A549 treated with ZK216348 at 1 μM for 4 hours (cell line): ENCODE results near the gene AKR1D1. TPM values are rescaled to one million over a fixed set of nuclear protein-coding genes. Genes with fewer than 3 reads are reported as not detected.

ENCODE experiments used
- total RNA-seq: library from RNA; stranded (reverse); fragments of 200-300 nt; extraction: Qiagen RNA extraction; gene quantifications from 5 replicates; pipeline ENCODE4 v1.2.3, GENCODE V29; 2022; ENCODE audit warnings: low read depth

The AKR1D1 gene, protein sequence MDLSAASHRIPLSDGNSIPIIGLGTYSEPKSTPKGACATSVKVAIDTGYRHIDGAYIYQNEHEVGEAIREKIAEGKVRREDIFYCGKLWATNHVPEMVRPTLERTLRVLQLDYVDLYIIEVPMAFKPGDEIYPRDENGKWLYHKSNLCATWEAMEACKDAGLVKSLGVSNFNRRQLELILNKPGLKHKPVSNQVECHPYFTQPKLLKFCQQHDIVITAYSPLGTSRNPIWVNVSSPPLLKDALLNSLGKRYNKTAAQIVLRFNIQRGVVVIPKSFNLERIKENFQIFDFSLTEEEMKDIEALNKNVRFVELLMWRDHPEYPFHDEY
- not detected in 5 replicates for total RNA-seq

DNA sequence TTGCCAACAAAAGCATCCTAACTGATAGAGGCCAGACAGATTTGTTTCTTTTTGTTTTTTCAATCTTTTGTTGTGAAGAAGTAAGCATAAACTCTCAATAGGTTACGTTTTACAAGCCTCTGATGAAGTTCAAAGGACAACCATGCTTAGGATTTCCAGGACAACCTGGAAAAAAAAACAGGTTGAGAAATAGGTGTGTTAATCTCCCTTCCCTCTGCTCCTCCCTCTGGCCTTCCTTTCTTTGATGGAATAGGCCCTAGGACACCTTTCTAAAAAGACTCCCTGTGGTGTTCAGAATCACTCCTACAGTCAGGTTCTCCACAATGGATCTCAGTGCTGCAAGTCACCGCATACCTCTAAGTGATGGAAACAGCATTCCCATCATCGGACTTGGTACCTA, at the start of gene AKR1D1:
TSS of gene AKR1D1 (plus strand) at position 264 of the 400 bp plus-strand sequence. CDS start at position 324, 60 bp downstream.

Other genes with a start within 250 kb of the AKR1D1 start
- 0.11 to 0.97 TPM (median 0.35 TPM) in 3 of 5 replicates, not detected in the others for gene DGKI, start 229.5 kb upstream of the AKR1D1 start, total RNA-seq
- 22.3 to 33.7 TPM (median 30.7 TPM) in 5 replicates for gene CREB3L2, start 74.4 kb upstream of the AKR1D1 start, total RNA-seq